GM12878 (cell line): ENCODE data around the gene IFRD1. TPM values are rescaled to one million over a fixed set of nuclear protein-coding genes. Genes with fewer than 3 reads are reported as not detected.

Source experiments
- ATAC-seq: fragments of 200-7000 bp; cut with Tn5 transposase; 3 replicates; pipeline ENCODE4 v1.9.1; 2020; ENCODE audit warnings: mild to moderate bottlenecking, moderate library complexity
- BruUV-seq: library from RNA; stranded (reverse); fragments of 400-500 nt; replicated peaks from 2 replicates; lab custom pipeline; 2021; lab: Mats Ljungman, UMichigan
- CTCF ChIA-PET: fragments of 300-600 bp; sonication (Branson Sonifier 250); formaldehyde crosslinking; extraction: SDS; loops from one replicate; lab custom pipeline; 2021; ENCODE audit warnings: inconsistent platforms; lab: Yijun Ruan, JAX
- POLR2A ChIA-PET: fragments of 350-600 bp; formaldehyde crosslinking; extraction: SDS; loops from one replicate; lab custom pipeline; 2021; ENCODE audit warnings: inconsistent platforms; lab: Charles Lee
- RAD21 ChIA-PET: fragments of 300-600 bp; sonication (Branson Sonifier 250); formaldehyde crosslinking; loops from one replicate; lab custom pipeline; 2023; ENCODE audit warnings: antibody characterized with exemption; ENCODE audit not compliant: unreplicated experiment; lab: Charles Lee
- SMC1A ChIA-PET: fragments of 300-600 bp; sonication (Branson Sonifier 250); formaldehyde crosslinking; loops from one replicate; lab custom pipeline; 2023; ENCODE audit not compliant: unreplicated experiment, uncharacterized antibody; lab: Charles Lee
- DNase-seq: peaks from one replicate; pipeline ENCODE4 v3.0.0-alpha.2; 2011; ENCODE audit warnings: low read depth, low spot score
- FAIRE-seq: peaks from 3 replicates; lab custom pipeline; 2011; peaks lifted over from hg19 to GRCh38; lab: Jason Lieb, UNC
- H2AFZ ChIP-seq: 2 replicates; pipeline ENCODE4 v1.6.0; 2011; ENCODE audit warnings: low read depth, low read length, control low read depth; ENCODE audit not compliant: control insufficient read depth
- H3K27ac ChIP-seq: 2 replicates; pipeline ENCODE4 v1.5.1; 2011; ENCODE audit warnings: control low read depth; ENCODE audit not compliant: control insufficient read depth, insufficient read depth
- H3K27me3 ChIP-seq, 2 experiments: replicated peaks in 1 of 2; 2 replicates each; pipeline versions ENCODE4 v1.6.0 to v1.6.1; 2011; ENCODE audit warnings: low read length in 1 of 2; ENCODE audit not compliant: control insufficient read depth in 2 of 2, insufficient read depth in 2 of 2
- H3K36me3 ChIP-seq, 2 experiments: 2 replicates each; pipeline ENCODE4 v1.5.1; 2011; ENCODE audit warnings: low read length in 1 of 2; ENCODE audit not compliant: control insufficient read depth in 2 of 2, insufficient read depth in 2 of 2
- H3K4me1 ChIP-seq: 2 replicates; pipeline ENCODE4 v1.6.1; 2011; ENCODE audit warnings: mild to moderate bottlenecking, low read length, moderate library complexity, mixed read lengths; ENCODE audit not compliant: control insufficient read depth, insufficient read depth
- H3K4me2 ChIP-seq: 2 replicates; pipeline ENCODE4 v1.6.0; 2011; ENCODE audit warnings: control low read depth; ENCODE audit not compliant: control insufficient read depth, insufficient read depth
- H3K4me3 ChIP-seq: fragments of 200-600 bp; sonication (generic); 2 replicates; pipeline ENCODE4 v1.5.1; 2016
- H3K79me2 ChIP-seq: 2 replicates; pipeline ENCODE4 v1.6.0; 2011; ENCODE audit warnings: low read length; ENCODE audit not compliant: control insufficient read depth, insufficient read depth
- H3K9ac ChIP-seq: 2 replicates; pipeline ENCODE4 v1.8.0; 2011; ENCODE audit warnings: low read length, control low read depth, mixed read lengths; ENCODE audit not compliant: control insufficient read depth, insufficient read depth
- H3K9me3 ChIP-seq: replicated peaks from 3 replicates; pipeline ENCODE4 v1.5.1; 2011; ENCODE audit warnings: mild to moderate bottlenecking, low read length; ENCODE audit not compliant: control insufficient read depth, insufficient read depth
- H4K20me1 ChIP-seq: 2 replicates; pipeline ENCODE4 v1.6.0; 2011; ENCODE audit not compliant: control insufficient read depth, insufficient read depth
- BRCA1 ChIP-seq: IDR thresholded peaks from 2 replicates; pipeline ENCODE4 v1.6.1; 2011; ENCODE audit warnings: low read depth, low read length, improper control_type of control experiment
- IKZF2 ChIP-seq, 2 experiments: fragments of 450-650 bp; IDR thresholded peaks; 2 replicates each; pipeline ENCODE4 v1.6.1; 2017; ENCODE audit warnings: mild to moderate bottlenecking in 2 of 2, moderate library complexity in 2 of 2
- NBN ChIP-seq: fragments of 450-650 bp; IDR thresholded peaks from 2 replicates; pipeline ENCODE4 v1.6.1; 2016
- PKNOX1 ChIP-seq: fragments of 450-650 bp; IDR thresholded peaks from 2 replicates; pipeline ENCODE4 v1.6.1; 2016; ENCODE audit warnings: mild to moderate bottlenecking
- POLR2AphosphoS5 ChIP-seq: IDR thresholded peaks from 2 replicates; pipeline ENCODE4 v1.6.1; 2011; ENCODE audit warnings: mild to moderate bottlenecking, low read length, inconsistent platforms
- TAF1 ChIP-seq: IDR thresholded peaks from 2 replicates; pipeline ENCODE4 v1.6.1; 2011; ENCODE audit warnings: mild to moderate bottlenecking, low read depth, low read length, borderline replicate concordance
- ZNF217 ChIP-seq: fragments of 450-650 bp; IDR thresholded peaks from 2 replicates; pipeline ENCODE4 v1.6.1; 2017; ENCODE audit warnings: antibody characterized with exemption, mild to moderate bottlenecking
- ZNF24 ChIP-seq: fragments of 450-650 bp; IDR thresholded peaks from 2 replicates; pipeline ENCODE4 v1.6.1; 2017; ENCODE audit warnings: antibody characterized with exemption, mild to moderate bottlenecking
- WGBS: methylation state at CpG from one replicate; pipeline ENCODE4 v1.1.6; 2016; ENCODE audit warnings: low lambda C conversion rate; ENCODE audit not compliant: insufficient replicate concordance, insufficient coverage; ENCODE audit errors: missing lambda C conversion rate; 5-methylcytosine and 5-hydroxymethylcytosine counted together
- in situ Hi-C: fragments of 300-500 bp; cut with MboI; formaldehyde crosslinking; loops from 9 replicates; pipeline ENCODE4 v1.14.3; 2018; ENCODE audit warnings: mixed read lengths
- intact Hi-C: fragments of 100-400 bp; cut with micrococcal nuclease; formaldehyde crosslinking; loops from one replicate; pipeline ENCODE4 v1.14.2; 2022; ENCODE audit not compliant: unreplicated experiment
- polyA plus RNA-seq, 11 experiments: library from polyadenylated mRNA; depleted of rRNA in 4 of 11; unstranded in 6 of 11; stranded (reverse) in 5 of 11; fragments of >200 nt; fragmentation: Nextera tagmentation in 4 of 11; fragmentation: Illumina TruSeq in 1 of 11; extraction: Ambion mirVana in 4 of 11; extraction: Trizol in 1 of 11; gene quantifications; 1 replicate in 1 of 11; 2 replicates in 10 of 11; pipeline versions ENCODE4 v1.2.1 to v1.2.3, GENCODE V29; 2011 to 2016; ENCODE audit warnings: inconsistent platforms in 2 of 11, missing spikeins in 2 of 11, low read depth in 1 of 11
- total RNA-seq, 4 experiments: library from RNA; depleted of rRNA in 3 of 4; stranded (reverse); fragments of >200 nt in 3 of 4; fragmentation: Illumina TruSeq in 1 of 4; extraction: Trizol in 1 of 4; gene quantifications; 2 replicates each; pipeline versions ENCODE4 v1.2.1 to v1.2.3, GENCODE V29; 2013 to 2021

Gene IFRD1
- total and polyA plus RNA-seq, 10 of the 15 experiments (the other 5 are each of a cell fraction or from before 2014, with no cell fraction given), result 9.6 to 31.1 (median 19.9) TPM

GRCh38 chr7:112505495-112505894 is 55.2 kb downstream of the IFRD1 start (continued):
- TF ChIP-seq PKNOX1, result no peak
- no peak for TF ChIP-seq BRCA1
- no peak for TF ChIP-seq IKZF2 (IDR thresholded peaks at IDR 0.05)
- no peak for TF ChIP-seq ZNF24
- TF ChIP-seq TAF1, result no peak
- TF ChIP-seq NBN, result no peak
- no peak for TF ChIP-seq POLR2AphosphoS5

- no peak for TF ChIP-seq ZNF217
- Histone ChIP-seq H3K9me3 (no peaks in the 10 kb centered on the region; the same call in 2 of the 3 replicates), H3K9ac (no peak overlapping the region), H3K79me2 (no peaks in the 10 kb centered on the region), H4K20me1 (no peaks in the 10 kb centered on the region), H3K4me2 (no peak overlapping the region), H2AFZ (no peak overlapping the region), H3K27ac (no peak overlapping the region), H3K36me3 (no peaks in the 10 kb centered on the region), H3K4me1 (peaks cover 9% of the 10 kb centered on the region; the same call in 1 of the 2 replicates), H3K27me3 (no peaks in the 10 kb centered on the region; a peak in 1 of 4 replicates), H3K4me3 (no peak overlapping the region)
- in situ Hi-C loops (no loop called here), intact Hi-C loops (no loop called here)
- FAIRE-seq (no peak), ATAC-seq (no peak), DNase-seq (no peak)
- WGBS, result 31% methylated on average over 1 of the region's 1 CpG
- RAD21 ChIA-PET, result no interaction called here
- POLR2A ChIA-PET, result interaction anchor here (0.6 kb wide), 1 partner anchor 112 kb away, joined by 3 read pairs; no protein-coding TSS in a partner anchor
- SMC1A ChIA-PET, result no interaction called here
- BruUV-seq, result no TSS peak
- CTCF ChIA-PET, result interaction anchor here (0.6 to 1.1 kb wide), 3 partner anchors 12 to 1627 kb away, joined by 3 to 4 read pairs (median 3); no protein-coding TSS in a partner anchor
These were observed 58.1 kb downstream of the IFRD1 start for GRCh38 chr7:112508404-112508803.
